PC-3 (cell line): ENCODE data around the gene RSU1.

Experiments used
- CTCF ChIP-seq: fragments of 300-600 bp; sonication (generic); conservative IDR thresholded peaks from 2 replicates; pipeline ENCODE4 v1.5.1; 2017; ENCODE audit warnings: antibody characterized with exemption, low read depth, mild to moderate bottlenecking, low read length
- EZH2 ChIP-seq: fragments of 300-600 bp; sonication (generic); IDR thresholded peaks from one replicate; pipeline ENCODE4 v1.6.1; 2017; ENCODE audit warnings: antibody characterized with exemption, mild to moderate bottlenecking, low read length; ENCODE audit not compliant: unreplicated experiment
- EZH2phosphoT487 ChIP-seq: fragments of 300-600 bp; sonication (generic); IDR thresholded peaks from 2 replicates; pipeline ENCODE4 v1.6.1; 2018; ENCODE audit warnings: mild to moderate bottlenecking, antibody characterized with exemption, low read length, borderline replicate concordance

GRCh38 chr10:16689696-16690095 is 127.5 kb downstream of the RSU1 start:
- no peak for TF ChIP-seq CTCF
- no peak for TF ChIP-seq EZH2
- no peak for TF ChIP-seq EZH2phosphoT487
